ENCODE results near the gene KRR1. TPM values are rescaled to one million over a fixed set of nuclear protein-coding genes. Genes with fewer than 3 reads are reported as not detected.

Gene KRR1
- total RNA-seq, 1 experiment from 2014 or later: 192 TPM

GRCh38 chr12:75553836-75554555 lies 42.6 kb upstream of the KRR1 start:
- Histone ChIP-seq H3K9me3 (ENCODE audit: control insufficient read depth in 1 of 2, insufficient read depth in 1 of 2, low read depth in 1 of 2, low read length in 2 of 2) (no peaks in the 10 kb centered on the region), H2AFZ (ENCODE audit: low read depth, low read length, poor library complexity, severe bottlenecking) (peak overlapping the region; percentile 58), H3K4me2 (ENCODE audit: low read length) (peak overlapping the region; percentile 50), H3K9ac (ENCODE audit: low read length) (peak overlapping the region; percentile 30; the same call in 1 of the 2 replicates), H3K27me3 (ENCODE audit: insufficient read depth, low read length) (no peaks in the 10 kb centered on the region), H3K4me3 (replicated peaks in 1 of 2; ENCODE audit: low read depth in 1 of 2, low read length in 2 of 2) (no peak overlapping the region), H3K27ac (ENCODE audit: low read depth, low read length) (peak overlapping the region; percentile 73; the same call in 1 of the 2 replicates), H3K36me3 (ENCODE audit: control insufficient read depth in 1 of 2, insufficient read depth in 2 of 2, low read length in 2 of 2) (no peaks in the 10 kb centered on the region), H4K20me1 (ENCODE audit: insufficient read depth) (no peaks in the 10 kb centered on the region), H3K79me2 (ENCODE audit: insufficient read depth, low read length) (no peaks in the 10 kb centered on the region), H3K9me2 (ENCODE audit: insufficient read depth) (no peaks in the 10 kb centered on the region), H3K4me1 (ENCODE audit: control insufficient read depth in 1 of 2, insufficient read depth in 2 of 2, low read length in 2 of 2) (peaks cover 44 to 48% of the 10 kb centered on the region in 2 experiments)
- intact Hi-C loops (cut with micrococcal nuclease): no loop called here
- RAD21 ChIA-PET (ENCODE audit: low non-redundant PET in 1 of 2, low total read pairs in 2 of 2, uncharacterized antibody in 2 of 2, unreplicated experiment in 2 of 2): no interaction called here
- DNase-seq (ENCODE audit: low read depth, low spot score): no peak
- CTCF ChIA-PET: interaction anchor here (0.7 kb wide), 1 partner anchor 9 kb away, joined by 3 read pairs; no protein-coding TSS in a partner anchor
- POLR2A ChIA-PET: interaction anchor here (1.2 kb wide), 1 partner anchor 113 kb away, joined by 3 read pairs; no protein-coding TSS in a partner anchor
- ATAC-seq: peak; percentile 49
- no TSS peak for BruUV-seq (replicated peaks)
- TF ChIP-seq MAX (IDR thresholded peaks at IDR 0.05) (peak; percentile 6; the same call in 1 of the 2 replicates), ZBTB33 (IDR thresholded peaks at IDR 0.05; ENCODE audit: extremely low read depth, insufficient replicate concordance, low read length) (no peak)

- Histone ChIP-seq H3K4me1 (ENCODE audit: control insufficient read depth in 1 of 2, insufficient read depth in 2 of 2, low read length in 2 of 2) (peaks cover 49 to 52% of the 10 kb centered on the region in 2 experiments), H3K79me2 (ENCODE audit: insufficient read depth, low read length) (no peaks in the 10 kb centered on the region), H3K4me3 (replicated peaks in 1 of 2; ENCODE audit: low read depth in 1 of 2, low read length in 2 of 2) (no peak overlapping the region), H2AFZ (ENCODE audit: low read depth, low read length, poor library complexity, severe bottlenecking) (peak overlapping the region; percentile 58), H3K9me3 (ENCODE audit: control insufficient read depth in 1 of 2, insufficient read depth in 1 of 2, low read depth in 1 of 2, low read length in 2 of 2) (no peaks in the 10 kb centered on the region), H3K4me2 (ENCODE audit: low read length) (peak overlapping the region; percentile 50), H3K9me2 (ENCODE audit: insufficient read depth) (no peaks in the 10 kb centered on the region), H3K27ac (ENCODE audit: low read depth, low read length) (peak overlapping the region; percentile 73; the same call in 1 of the 2 replicates), H3K27me3 (ENCODE audit: insufficient read depth, low read length) (no peaks in the 10 kb centered on the region), H3K9ac (ENCODE audit: low read length) (peak overlapping the region; percentile 30; the same call in 1 of the 2 replicates), H4K20me1 (ENCODE audit: insufficient read depth) (no peaks in the 10 kb centered on the region), H3K36me3 (ENCODE audit: control insufficient read depth in 1 of 2, insufficient read depth in 2 of 2, low read length in 2 of 2) (no peaks in the 10 kb centered on the region)
- ChIA-PET CTCF (no interaction called here), POLR2A (interaction anchor here (1.2 kb wide), 1 partner anchor 114 kb away, joined by 3 read pairs; no protein-coding TSS in a partner anchor), RAD21 (ENCODE audit: low non-redundant PET in 1 of 2, low total read pairs in 2 of 2, uncharacterized antibody in 2 of 2, unreplicated experiment in 2 of 2) (no interaction called here)
- DNase-seq (ENCODE audit: low read depth, low spot score) (peak; percentile 32), ATAC-seq (peak; percentile 76)
- intact Hi-C loops (cut with micrococcal nuclease): no loop called here
- BruUV-seq (replicated peaks): no TSS peak
- no peak for TF ChIP-seq TCF7L2 (IDR thresholded peaks at IDR 0.05; ENCODE audit: borderline replicate concordance, extremely low read depth, insufficient read depth, insufficient read length)
- TF ChIP-seq FOSL1 (IDR thresholded peaks at IDR 0.05; ENCODE audit: low read depth): peak; percentile 54
- TF ChIP-seq CTCF (IDR thresholded peaks at IDR 0.05 in 2 of 3, conservative IDR thresholded peaks at IDR 0.05 in 1 of 3; ENCODE audit: borderline replicate concordance in 1 of 3, insufficient read depth in 1 of 3, low read depth in 2 of 3, low read length in 2 of 3): no peak
- no peak for TF ChIP-seq YY1 (IDR thresholded peaks at IDR 0.05; ENCODE audit: extremely low read depth, insufficient replicate concordance, low read depth, low read length)
- peak; percentile 83 for TF ChIP-seq CBX3 (IDR thresholded peaks at IDR 0.05; ENCODE audit: low read depth)
- TF ChIP-seq JUND (IDR thresholded peaks at IDR 0.05): peak; percentile 57; the same call in 1 of the 2 replicates
- peak; percentile 57 for TF ChIP-seq MAX (IDR thresholded peaks at IDR 0.05)
- peak; percentile 51; the same call in 1 of the 2 replicates for TF ChIP-seq SIN3A (IDR thresholded peaks at IDR 0.05; ENCODE audit: low read depth)
- TF ChIP-seq ELF1 (IDR thresholded peaks at IDR 0.05; ENCODE audit: borderline replicate concordance, low read depth): peak; percentile 39; the same call in 1 of the 2 replicates
- TF ChIP-seq SP1 (IDR thresholded peaks at IDR 0.05; ENCODE audit: low read depth): peak; percentile 65
Observed at GRCh38 chr12:75553398-75553797, 42.0 kb upstream of the KRR1 start.

Data from HCT116 (cell line).